WERI-Rb-1 (cell line): ENCODE data around the gene RAB22A.

Experiments
- DNase-seq: peaks from one replicate; pipeline ENCODE4 v3.0.0-alpha.2; 2020
- H3K27ac ChIP-seq: fragments of 250-450 bp; sonication (Bioruptor Pico); 2 replicates; pipeline ENCODE4 v1.5.1; 2020; ENCODE audit warnings: mild to moderate bottlenecking, moderate library complexity
- H3K27me3 ChIP-seq: fragments of 250-450 bp; sonication (Bioruptor Pico); 2 replicates; pipeline ENCODE4 v1.5.1; 2021; ENCODE audit warnings: mild to moderate bottlenecking, low read depth, moderate library complexity; ENCODE audit not compliant: insufficient read depth, severe bottlenecking
- H3K36me3 ChIP-seq: fragments of 250-450 bp; sonication (Bioruptor Pico); 2 replicates; pipeline ENCODE4 v1.5.1; 2020; ENCODE audit warnings: mild to moderate bottlenecking, moderate library complexity
- H3K4me3 ChIP-seq: 2 replicates; pipeline ENCODE4 v1.5.1; 2011; ENCODE audit warnings: low read depth, mild to moderate bottlenecking, control low read depth, low read length
- H3K9me3 ChIP-seq: fragments of 250-450 bp; sonication (Bioruptor Pico); 2 replicates; pipeline ENCODE4 v1.5.1; 2021; ENCODE audit warnings: mild to moderate bottlenecking, moderate library complexity; ENCODE audit not compliant: severe bottlenecking
- CTCF ChIP-seq: IDR thresholded peaks from 2 replicates; pipeline ENCODE4 v1.5.1; 2011; ENCODE audit warnings: low read depth, mild to moderate bottlenecking, control low read depth, inconsistent platforms, low read length

Gene RAB22A

GRCh38 chr20:58416057-58416456 is 106.5 kb downstream of the RAB22A start:
- TF ChIP-seq CTCF = no peak
- no peak overlapping the region for H3K4me3 ChIP-seq
- H3K27ac ChIP-seq = no peak overlapping the region
- peaks cover 29% of the 10 kb centered on the region for H3K36me3 ChIP-seq
- no peak for DNase-seq
- no peaks in the 10 kb centered on the region for H3K9me3 ChIP-seq
- H3K27me3 ChIP-seq = no peaks in the 10 kb centered on the region

GRCh38 chr20:58416835-58417234 is 107.3 kb downstream of the RAB22A start:
- H3K27ac ChIP-seq = no peak overlapping the region
- H3K36me3 ChIP-seq = peaks cover 31% of the 10 kb centered on the region
- TF ChIP-seq CTCF = no peak
- no peak overlapping the region for H3K4me3 ChIP-seq
- no peak for DNase-seq
- no peaks in the 10 kb centered on the region for H3K9me3 ChIP-seq
- H3K27me3 ChIP-seq = no peaks in the 10 kb centered on the region
